ENCODE results near the gene DAPP1.
"Not testable (repeated sequence)": the region's sequence is repeated elsewhere in the genome, so short reads cannot be mapped to it uniquely, and the experiment has no call there.

The DAPP1 gene

GRCh38 chr4:99816545-99817308 is at the start of gene DAPP1:
DAPP1 (plus strand) TSS chr4:99816827; CDS start chr4:99816914, 87 bp downstream.
- DNase-seq, result peak; percentile 81

DNA sequence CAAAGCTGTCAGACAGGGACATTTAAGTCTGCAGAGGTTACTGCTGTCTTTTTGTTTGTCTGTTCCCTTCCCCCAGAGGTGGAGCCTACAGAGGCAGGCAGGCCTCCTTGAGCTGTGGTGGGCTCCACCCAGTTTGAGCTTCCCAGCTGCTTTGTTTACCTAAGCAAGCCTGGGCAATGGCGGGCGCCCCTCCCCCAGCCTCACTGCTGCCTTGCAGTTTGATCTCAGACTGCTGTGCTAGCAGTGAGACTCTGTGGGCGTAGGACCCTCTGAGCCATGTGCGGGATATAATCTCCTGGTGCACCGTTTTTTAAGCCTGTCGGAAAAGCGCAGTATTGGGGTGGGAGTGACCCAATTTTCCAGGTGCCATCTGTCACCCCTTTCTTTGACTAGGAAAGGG is 45.8 kb upstream of the DAPP1 start:
- not testable (repeated sequence) for DNase-seq

GRCh38 chr4:99783940-99784339 is 32.7 kb upstream of the DAPP1 start:
- no peak for DNase-seq

GRCh38 chr4:99784842-99785241 is 31.8 kb upstream of the DAPP1 start:
- no peak for DNase-seq

- DNase-seq, result no peak
Observed at GRCh38 chr4:99790796-99791617, 25.6 kb upstream of the DAPP1 start.

GRCh38 chr4:99800332-99801004 is 16.2 kb upstream of the DAPP1 start:
- DNase-seq, result no peak

DNA sequence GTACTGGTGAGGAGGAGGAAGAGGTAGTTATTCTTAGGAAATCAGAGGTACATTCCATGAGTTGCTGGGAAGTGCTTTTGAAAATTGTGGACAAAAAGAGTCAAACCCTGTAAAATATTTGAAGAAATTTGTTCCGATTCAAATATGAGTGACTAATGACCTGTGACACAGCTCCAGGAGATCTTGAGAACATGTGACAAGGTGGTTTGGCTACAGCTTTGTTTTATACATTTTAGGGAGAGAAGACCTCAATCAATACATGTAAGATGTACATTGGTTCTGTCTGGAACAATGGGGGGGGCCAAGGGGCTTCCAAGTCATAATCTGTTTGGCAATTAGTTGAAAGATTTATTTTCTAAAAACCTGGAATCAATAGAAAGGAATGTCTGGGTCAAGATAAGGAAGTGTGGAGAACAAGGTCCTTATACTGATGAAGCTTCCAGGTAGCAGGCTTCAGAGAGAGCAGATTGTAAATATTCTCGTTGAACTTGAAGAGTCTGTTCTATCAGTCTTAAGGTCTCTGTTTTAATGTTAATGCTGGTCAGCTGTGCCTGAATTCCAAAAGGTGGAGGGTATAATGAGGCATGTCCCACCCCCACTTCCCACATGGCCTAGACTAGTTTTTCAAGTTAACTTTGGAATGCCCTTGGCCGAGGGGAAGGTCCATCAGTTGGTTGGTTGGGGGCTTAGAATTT is 15.5 kb upstream of the DAPP1 start:
- no peak for DNase-seq

DNA sequence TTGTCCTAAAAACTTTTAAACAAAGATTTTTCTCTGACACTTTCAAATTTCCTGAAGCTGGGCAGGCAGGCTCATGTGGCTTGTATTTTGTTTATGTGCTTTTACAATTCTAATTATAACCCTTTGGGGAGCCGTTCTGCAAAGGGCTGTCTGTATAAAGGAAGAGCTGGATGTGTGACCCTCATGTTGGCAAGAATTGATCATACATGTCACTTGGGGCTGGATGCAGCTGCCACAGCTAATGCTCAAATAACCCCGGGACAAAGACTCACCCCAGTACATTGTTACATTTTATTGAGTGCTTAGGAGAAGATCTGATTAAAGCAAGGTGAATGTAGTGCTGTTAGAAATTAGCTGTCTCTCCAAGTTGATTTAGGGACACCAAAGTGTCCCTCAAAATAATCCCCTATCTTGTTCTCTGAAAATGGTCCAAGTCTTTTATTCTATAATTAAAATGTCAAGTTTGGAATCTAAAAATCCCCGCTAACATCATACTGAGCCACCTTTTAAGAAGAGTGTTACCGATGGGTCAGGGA is 13.0 kb upstream of the DAPP1 start:
- DNase-seq, result no peak

- no peak for DNase-seq
Observed at GRCh38 chr4:99806545-99806944, 10.1 kb upstream of the DAPP1 start.

DNA sequence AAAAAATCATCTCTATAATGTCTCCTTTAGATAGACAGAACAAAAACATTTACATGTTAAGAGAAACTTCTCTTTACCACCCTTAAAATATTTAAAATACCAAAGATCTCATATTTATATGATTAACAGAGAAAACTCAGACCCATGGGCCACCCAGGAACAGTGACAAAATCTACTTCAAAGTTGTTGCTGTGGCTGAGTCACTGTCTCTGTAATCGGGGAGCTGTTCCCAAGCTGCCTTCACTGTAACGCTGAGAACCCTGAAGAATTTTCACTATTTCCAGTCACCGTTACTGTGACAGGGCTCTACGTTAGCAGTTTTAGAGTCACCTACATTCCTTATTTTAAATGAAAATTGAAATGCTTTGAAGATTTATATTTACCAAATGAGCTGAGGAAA is 9.0 kb upstream of the DAPP1 start:
- no peak for DNase-seq

- peak; percentile 77 for DNase-seq
Observed at GRCh38 chr4:99808260-99808857, 8.3 kb upstream of the DAPP1 start.

GRCh38 chr4:99809326-99809725 is 7.3 kb upstream of the DAPP1 start:
- no peak for DNase-seq

GRCh38 chr4:99810536-99810935 is 6.1 kb upstream of the DAPP1 start:
- no peak for DNase-seq

DNA sequence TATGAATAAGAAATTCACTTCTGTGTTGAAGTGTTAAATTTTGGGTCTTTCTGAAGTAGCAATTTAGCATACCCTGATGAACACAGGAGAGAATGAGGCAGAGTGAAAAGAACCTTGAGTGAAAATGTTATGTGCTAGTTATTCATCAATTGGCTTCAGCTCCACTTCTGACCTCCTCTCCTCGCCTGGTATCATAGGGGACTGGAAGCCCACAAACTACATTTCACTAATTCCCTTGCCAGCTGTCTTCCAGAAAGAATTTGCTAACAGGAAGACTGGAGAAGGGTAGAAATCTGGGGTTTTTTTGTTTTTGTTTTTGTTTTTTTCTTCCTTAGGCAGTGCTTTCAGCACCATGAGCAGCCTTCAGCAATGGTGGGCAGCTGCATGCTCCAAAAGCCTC is 5.5 kb upstream of the DAPP1 start:
- no peak for DNase-seq

- DNase-seq, result peak; percentile 67
Observed at GRCh38 chr4:99811850-99812249, 4.8 kb upstream of the DAPP1 start.

DNA sequence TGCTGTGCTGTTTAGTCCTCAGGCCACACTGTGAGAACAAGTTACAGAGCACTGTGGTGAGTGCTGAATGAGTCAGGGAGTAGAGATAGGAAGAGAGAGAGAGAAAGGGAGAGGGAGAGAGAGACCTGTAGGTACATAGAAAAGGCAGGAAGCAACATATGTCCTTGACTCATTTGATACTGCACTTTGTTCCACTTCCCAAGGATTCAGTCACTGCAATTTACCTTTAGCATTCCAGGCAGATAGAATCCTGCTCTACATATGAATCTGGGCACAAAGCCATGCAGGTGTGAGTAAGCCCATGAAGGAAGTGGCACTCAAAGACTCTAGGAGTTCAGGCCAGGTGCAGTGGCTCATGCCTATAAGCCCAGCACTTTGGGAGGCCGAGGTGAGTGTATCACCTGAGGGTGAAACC is 1.0 kb upstream of the DAPP1 start:
- peak; percentile 19 for DNase-seq

DNA sequence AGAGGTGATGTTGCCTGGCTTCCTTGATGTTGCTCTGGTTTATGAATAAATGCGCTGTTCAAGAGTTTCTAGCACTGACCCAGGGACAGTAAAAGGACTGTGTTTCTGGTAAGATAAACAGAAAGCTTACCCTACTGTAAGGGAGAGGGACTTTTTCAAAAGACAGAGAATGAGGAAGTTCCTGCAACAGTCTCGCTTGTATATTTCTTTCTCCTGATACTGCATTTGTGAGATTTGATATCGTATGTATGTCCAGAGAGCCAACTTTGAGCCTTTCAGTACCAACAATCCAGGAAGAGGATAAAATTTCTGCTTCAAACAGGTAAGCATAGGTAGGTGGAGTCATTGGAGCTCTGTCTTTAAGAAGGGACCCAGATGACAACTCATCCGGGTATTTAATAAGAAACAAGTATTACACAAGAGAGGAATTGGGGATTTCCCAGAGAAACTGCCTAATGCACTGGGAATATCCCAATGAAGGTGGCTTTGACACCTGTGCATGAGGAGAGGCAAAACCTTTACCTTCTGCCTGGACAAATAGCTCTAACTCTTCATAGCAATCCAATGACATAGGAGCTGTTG is 773 bp downstream of the DAPP1 start:
- no peak for DNase-seq

DNA sequence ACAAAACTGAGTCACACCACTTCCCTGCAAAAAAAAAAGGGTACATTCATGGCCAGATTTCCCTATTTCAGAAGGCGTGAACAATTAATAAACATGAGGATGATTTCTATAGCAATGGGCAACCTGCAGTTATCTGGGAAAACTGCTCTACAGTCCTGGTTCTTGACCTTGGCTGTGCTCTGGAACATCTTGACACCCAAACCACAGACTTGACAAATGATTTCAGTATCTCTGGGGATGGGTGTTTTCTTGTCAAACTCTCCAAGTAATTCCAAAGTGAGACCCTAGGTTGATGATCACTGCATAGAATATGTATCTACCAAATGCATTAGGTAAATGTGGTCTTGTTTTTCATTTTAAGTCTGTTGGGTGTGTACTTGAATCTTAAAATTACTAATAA is 2.0 kb downstream of the DAPP1 start:
- DNase-seq, result no peak

DNA sequence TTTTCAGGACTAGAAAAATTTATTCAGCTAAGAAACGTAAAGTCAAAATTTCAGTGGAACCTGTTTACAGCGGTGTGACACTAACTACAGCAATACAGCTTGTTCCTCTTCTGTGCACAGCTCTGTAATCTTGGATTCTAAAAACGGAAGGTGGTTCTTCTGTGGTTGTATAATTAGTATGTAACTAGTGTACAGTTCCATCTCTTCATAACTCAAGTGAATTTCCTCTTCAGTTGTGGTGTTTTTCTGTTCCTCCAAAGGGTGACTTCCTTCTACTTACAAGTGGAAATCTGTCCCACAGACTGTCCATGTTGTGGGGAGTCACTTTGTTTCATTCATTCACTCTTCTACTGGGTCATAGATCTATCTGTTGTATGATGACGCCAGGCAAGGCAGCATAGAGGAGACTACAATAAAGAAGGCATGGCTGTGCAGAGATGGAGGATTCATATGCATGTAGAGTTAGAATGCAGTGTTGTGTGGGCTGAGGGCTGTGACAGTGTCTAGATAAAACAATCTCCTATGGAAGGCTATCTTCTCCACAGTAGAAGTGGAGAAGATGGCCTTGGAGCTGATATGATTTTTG is 5.4 kb downstream of the DAPP1 start:
- DNase-seq, result no peak

DNA sequence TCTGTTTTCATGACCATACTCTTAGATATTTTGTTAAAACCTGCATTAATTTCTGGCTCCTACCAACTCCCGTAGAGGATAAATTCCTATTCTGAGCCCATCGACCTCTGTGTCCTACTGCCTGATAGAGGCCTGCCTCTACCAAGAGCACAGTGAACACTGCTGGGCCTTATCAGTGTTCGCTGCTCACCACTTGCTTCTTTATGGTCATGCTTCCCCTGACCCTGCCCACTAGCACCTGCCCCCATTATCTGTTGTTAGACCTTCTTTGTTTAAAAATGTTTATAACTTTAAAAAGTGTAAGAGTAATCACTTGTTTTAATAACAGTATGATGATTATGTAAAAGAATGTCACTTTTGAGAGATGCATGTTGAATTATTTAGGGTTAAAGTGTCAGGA is 6.1 kb downstream of the DAPP1 start:
- DNase-seq, result no peak

DNA sequence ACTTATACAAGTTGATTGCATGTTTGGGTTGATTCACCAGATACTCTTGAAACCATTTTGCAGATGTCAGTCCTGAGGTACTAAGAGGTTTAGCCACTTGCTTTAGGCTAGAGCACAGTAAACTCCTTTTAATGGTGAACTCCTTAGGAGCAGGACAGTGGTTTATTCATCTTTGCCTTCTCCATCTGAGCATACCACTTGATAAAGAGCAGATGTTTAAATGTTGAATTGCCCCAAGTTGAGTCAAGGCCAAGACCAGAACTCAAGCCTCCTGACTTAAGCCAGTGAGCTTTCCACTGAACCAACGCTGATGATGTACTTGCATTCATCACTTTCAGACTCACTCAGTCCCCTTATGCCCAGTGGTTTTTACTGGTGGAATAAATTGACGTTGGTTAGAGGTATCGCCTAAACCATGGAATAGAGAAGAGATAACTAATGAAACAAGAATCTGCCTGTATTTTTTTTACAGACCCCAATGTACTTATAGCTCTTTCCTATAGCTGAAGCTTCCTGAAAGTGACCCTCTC is 7.5 kb downstream of the DAPP1 start:
- DNase-seq, result no peak
